HEK293T (cell line): ENCODE results near the gene FRRS1L.

Source experiments
- BHLHE40 ChIP-seq: fragments of 450-650 bp; IDR thresholded peaks from 2 replicates; pipeline ENCODE4 v1.6.1; 2016; ENCODE audit warnings: mild to moderate bottlenecking, moderate library complexity, borderline replicate concordance
- FOXK2 ChIP-seq: fragments of 450-650 bp; IDR thresholded peaks from 2 replicates; pipeline ENCODE4 v1.6.1; 2016; ENCODE audit warnings: mild to moderate bottlenecking
- LEF1 ChIP-seq: fragments of 450-650 bp; IDR thresholded peaks from 2 replicates; pipeline ENCODE4 v1.6.1; 2017; ENCODE audit warnings: mild to moderate bottlenecking, borderline replicate concordance
- TARDBP ChIP-seq: fragments of 450-650 bp; IDR thresholded peaks from 2 replicates; pipeline ENCODE4 v1.6.1; 2016

- TF ChIP-seq FOXK2 (no peak), LEF1 (no peak), TARDBP (no peak), BHLHE40 (no peak)
These were observed 84.9 kb downstream of the FRRS1L start for GRCh38 chr9:109082091-109082620.
